Lower lobe of right lung (tissue), 2 donors: ENCODE data around the gene GSE1. TPM values are rescaled to one million over a fixed set of nuclear protein-coding genes. Genes with fewer than 3 reads are reported as not detected.

Experiments used
- ATAC-seq, 2 donors: fragments of 200-7000 bp; cut with Tn5 transposase; one replicate each; pipeline ENCODE4 v1.9.1; 2020 to 2022; ENCODE audit warnings: mild to moderate bottlenecking in 2 of 2, moderate library complexity in 2 of 2
- DNase-seq: peaks from one replicate; pipeline ENCODE4 v3.0.0-alpha.2; 2020
- H3K27ac ChIP-seq: fragments of 200-600 bp; one replicate; pipeline ENCODE4 v1.8.0; 2022
- H3K27me3 ChIP-seq: fragments of 200-600 bp; one replicate; pipeline ENCODE4 v1.8.0; 2022; ENCODE audit warnings: low read depth
- H3K36me3 ChIP-seq: fragments of 200-600 bp; one replicate; pipeline ENCODE4 v1.8.0; 2022; ENCODE audit warnings: mild to moderate bottlenecking
- H3K4me1 ChIP-seq: fragments of 200-600 bp; one replicate; pipeline ENCODE4 v1.8.0; 2022
- H3K4me3 ChIP-seq: fragments of 200-600 bp; one replicate; pipeline ENCODE4 v1.8.0; 2022; ENCODE audit warnings: mild to moderate bottlenecking
- H3K9me3 ChIP-seq: fragments of 200-600 bp; one replicate; pipeline ENCODE4 v1.8.0; 2022
- CTCF ChIP-seq: fragments of 200-600 bp; IDR thresholded peaks from one replicate; pipeline ENCODE4 v1.8.0; 2022; ENCODE audit warnings: antibody characterized with exemption, mild to moderate bottlenecking
- intact Hi-C: fragments of 100-400 bp; cut with DNase I; formaldehyde crosslinking; loops from one replicate; pipeline ENCODE4 v1.11.0; 2022
- total RNA-seq: library from RNA; stranded (reverse); fragmentation: NEBNext Ultra II Directional; extraction: Animal tissue kit (Norgen Biotek cat#: 25700); gene quantifications from one replicate; pipeline ENCODE4 v1.2.1, GENCODE V29; 2021
- donor health status: DM: no; HTN: yes; CAD: no; lungs with severe emphysema.

Gene GSE1
- total RNA-seq, 1 donor from 2014 or later, result 85.2 TPM

DNA sequence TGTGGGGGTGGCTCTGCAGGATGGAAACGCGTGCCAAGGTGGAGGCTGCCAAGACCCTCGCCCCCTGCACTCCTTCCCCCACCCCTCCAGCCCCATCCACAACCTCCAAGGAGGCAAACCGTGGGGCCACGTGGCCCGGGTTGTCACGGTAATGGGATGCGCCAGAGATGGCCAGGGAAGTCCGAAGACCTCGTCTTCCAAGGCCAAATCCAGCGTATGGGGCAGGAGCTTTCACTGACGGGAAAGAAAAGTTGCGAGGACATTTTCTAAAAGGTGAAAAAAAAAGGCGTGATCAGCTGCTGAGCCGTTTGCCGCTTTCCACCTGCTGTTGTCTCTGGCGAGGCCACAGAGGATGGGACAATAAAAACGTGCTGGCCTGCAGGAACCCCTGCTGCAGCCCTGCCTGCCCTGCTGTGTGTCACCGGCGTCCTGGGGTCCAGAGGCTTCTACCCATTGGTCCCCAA, 28.3 kb upstream of the GSE1 start:
- no peak for TF ChIP-seq CTCF
- H3K4me3 ChIP-seq, result no peak overlapping the region
- intact Hi-C loops, result no loop called here
- no peak for ATAC-seq
- peaks cover 28% of the 10 kb centered on the region for H3K4me1 ChIP-seq
- no peaks in the 10 kb centered on the region for H3K27me3 ChIP-seq
- H3K36me3 ChIP-seq, result peaks cover 5% of the 10 kb centered on the region
- no peaks in the 10 kb centered on the region for H3K9me3 ChIP-seq
- DNase-seq, result no peak
- no peak overlapping the region for H3K27ac ChIP-seq

GRCh38 chr16:85585711-85586110, 27.4 kb upstream of the GSE1 start:
- Histone ChIP-seq H3K27me3 (no peaks in the 10 kb centered on the region), H3K4me3 (no peak overlapping the region), H3K36me3 (peaks cover 5% of the 10 kb centered on the region), H3K27ac (no peak overlapping the region), H3K9me3 (no peaks in the 10 kb centered on the region), H3K4me1 (peaks cover 23% of the 10 kb centered on the region)
- DNase-seq, result no peak
- intact Hi-C loops, result no loop called here
- no peak for ATAC-seq
- TF ChIP-seq CTCF, result no peak

- intact Hi-C loops, result no loop called here
- Histone ChIP-seq H3K9me3 (no peaks in the 10 kb centered on the region), H3K27ac (no peak overlapping the region), H3K4me3 (no peak overlapping the region), H3K4me1 (peaks cover 21% of the 10 kb centered on the region), H3K36me3 (peaks cover 5% of the 10 kb centered on the region), H3K27me3 (no peaks in the 10 kb centered on the region)
- DNase-seq, result no peak
- TF ChIP-seq CTCF, result no peak
- peak; percentile 10 to 39 for ATAC-seq
These were observed 26.6 kb upstream of the GSE1 start for GRCh38 chr16:85586380-85587104.

DNA sequence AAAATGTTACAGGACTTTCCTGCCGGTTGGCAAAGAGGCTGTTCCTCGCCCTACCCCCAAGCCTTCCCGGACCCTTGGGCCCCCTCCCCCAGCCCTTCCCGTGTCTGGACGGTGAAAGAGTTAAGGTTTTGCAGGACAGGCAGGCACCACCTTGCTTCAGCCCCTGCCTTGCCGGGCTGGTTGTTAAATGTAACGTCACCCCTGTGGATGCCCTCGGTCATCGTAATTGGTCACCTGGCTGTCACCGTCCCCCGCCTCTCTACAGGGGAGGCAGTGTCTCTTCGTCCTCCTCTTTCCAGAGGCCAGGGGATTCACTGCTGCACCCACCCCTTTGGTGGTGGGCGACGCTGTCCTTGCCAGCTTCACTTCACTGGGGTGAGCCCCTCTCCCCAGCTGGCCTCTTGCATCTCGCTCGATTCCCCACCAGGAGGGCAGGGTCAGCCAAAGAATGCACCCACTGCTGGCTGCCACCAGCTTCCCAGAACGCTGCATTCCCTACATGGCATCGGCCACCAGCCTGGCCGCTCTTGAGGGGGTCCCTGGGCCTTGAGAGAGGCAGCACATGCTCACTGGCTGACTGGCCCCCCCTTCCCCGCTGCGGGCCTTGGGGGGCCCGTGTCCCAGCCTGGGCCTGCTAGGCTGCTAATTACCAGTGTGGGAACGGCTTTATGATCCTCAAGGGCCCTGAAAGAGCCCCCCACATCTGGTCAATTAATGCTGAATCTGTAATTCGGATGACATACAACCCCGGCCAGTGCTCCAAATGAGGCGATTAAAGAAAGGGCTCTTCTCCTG, 25.2 kb upstream of the GSE1 start:
- no peak for TF ChIP-seq CTCF
- H3K4me1 ChIP-seq, result peaks cover 11% of the 10 kb centered on the region
- H3K27me3 ChIP-seq, result no peaks in the 10 kb centered on the region
- H3K36me3 ChIP-seq, result peaks cover 5% of the 10 kb centered on the region
- H3K4me3 ChIP-seq, result no peak overlapping the region
- H3K27ac ChIP-seq, result no peak overlapping the region
- no peaks in the 10 kb centered on the region for H3K9me3 ChIP-seq
- intact Hi-C loops, result no loop called here
- ATAC-seq, result no peak
- no peak for DNase-seq

DNA sequence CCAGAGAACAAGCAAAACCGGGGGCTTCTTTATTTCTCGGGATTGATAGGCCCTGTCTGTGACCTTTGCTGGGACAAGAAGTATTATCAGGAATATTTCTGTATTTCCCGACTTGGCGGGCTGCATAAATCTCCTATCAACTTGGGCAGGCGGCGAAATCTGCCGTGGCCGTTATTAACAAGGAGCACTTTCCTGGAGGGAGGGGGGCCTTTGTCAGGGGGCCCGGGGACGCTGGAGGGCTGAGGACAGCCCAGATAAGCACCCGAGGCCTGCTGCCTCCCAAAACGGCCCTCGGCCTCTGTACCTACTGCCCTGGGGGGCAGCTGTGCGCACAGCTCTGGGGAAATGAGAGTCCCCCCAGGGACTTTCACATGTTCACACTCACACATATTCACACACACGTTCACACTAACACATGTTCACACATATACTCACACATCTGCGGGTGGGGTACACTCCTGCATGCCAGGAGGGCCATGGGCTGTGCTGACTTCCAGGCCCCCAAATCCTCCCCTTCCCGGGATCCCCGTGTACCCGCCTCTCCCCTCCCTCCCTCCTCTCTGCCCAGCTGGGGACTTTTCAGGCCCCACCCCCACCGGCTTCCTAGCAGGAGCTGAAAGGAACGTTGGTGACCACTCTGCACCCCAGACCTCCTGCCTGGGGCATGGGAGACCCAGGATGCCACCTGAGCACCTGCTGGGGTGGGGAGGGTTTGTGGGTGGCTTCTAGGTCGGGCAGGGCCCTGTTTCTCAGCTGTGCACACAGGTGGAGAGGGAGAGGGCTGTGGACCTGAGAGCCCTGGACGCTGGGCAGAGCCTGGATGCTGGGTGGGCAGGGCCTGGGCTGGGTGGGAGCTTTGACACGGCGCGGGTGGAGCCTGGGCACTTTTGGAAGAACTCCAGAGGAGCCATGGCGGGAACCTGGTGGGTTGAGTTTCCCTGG, 24.3 kb upstream of the GSE1 start:
- Histone ChIP-seq H3K36me3 (peaks cover 5% of the 10 kb centered on the region), H3K4me3 (no peak overlapping the region), H3K27ac (no peak overlapping the region), H3K9me3 (no peaks in the 10 kb centered on the region), H3K4me1 (peaks cover 10% of the 10 kb centered on the region), H3K27me3 (no peaks in the 10 kb centered on the region)
- DNase-seq (no peak), ATAC-seq (no peak)
- intact Hi-C loops, result no loop called here
- TF ChIP-seq CTCF, result no peak
